ENCODE measurements around the gene ADORA1.

Gene ADORA1

DNA sequence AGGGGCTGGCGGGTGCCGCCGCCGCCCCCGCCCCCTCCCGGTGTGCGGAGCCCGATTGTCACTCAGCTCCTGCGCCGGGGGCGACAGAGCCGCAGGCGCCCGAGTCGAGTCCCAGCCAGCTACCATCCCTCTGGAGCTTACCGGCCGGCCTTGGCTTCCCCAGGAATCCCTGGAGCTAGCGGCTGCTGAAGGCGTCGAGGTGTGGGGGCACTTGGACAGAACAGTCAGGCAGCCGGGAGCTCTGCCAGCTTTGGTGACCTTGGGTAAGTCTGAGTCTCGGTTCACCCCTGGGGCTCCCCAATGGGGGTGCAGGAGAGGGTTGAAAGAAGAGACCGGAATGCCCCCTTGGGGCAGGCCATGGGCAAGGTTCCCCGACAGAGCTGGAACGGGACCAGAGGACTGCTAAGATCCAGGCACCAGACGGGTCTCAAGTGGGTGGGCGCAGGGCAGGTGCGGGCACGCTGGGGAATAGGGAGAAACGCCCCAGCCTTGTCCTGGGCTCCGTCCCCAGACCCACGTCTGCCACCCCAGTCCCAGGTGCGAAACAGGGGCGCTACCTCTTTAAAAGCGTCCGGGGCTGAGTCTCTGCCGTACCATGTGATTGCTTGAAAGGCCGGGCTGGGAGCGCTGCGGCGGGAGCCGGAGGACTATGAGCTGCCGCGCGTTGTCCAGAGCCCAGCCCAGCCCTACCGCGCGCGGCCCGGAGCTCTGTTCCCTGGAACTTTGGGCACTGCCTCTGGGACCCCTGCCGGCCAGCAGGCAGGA is at the start of gene ADORA1:
Gene ADORA1 (plus strand): TSS at position 61 of the 765 bp plus-strand sequence. CDS start 1,116 bp downstream, outside the sequence.
- H3K4me3 Mint-ChIP-seq = no peak within 1 kb of the TSS
- H3K27me3 Mint-ChIP-seq = peaks cover 55% of the 10 kb centered on the region
- peak; percentile 8 for DNase-seq
- peak; percentile 26 for ATAC-seq
- no peaks in the 10 kb centered on the region for H3K9me3 Mint-ChIP-seq
- no peaks in the 10 kb centered on the region for H3K36me3 Mint-ChIP-seq (ENCODE audit: low read depth)
- no peak within 1 kb of the TSS for H3K27ac Mint-ChIP-seq
- peaks cover 5% of the 10 kb centered on the region for H3K4me1 Mint-ChIP-seq

DNA sequence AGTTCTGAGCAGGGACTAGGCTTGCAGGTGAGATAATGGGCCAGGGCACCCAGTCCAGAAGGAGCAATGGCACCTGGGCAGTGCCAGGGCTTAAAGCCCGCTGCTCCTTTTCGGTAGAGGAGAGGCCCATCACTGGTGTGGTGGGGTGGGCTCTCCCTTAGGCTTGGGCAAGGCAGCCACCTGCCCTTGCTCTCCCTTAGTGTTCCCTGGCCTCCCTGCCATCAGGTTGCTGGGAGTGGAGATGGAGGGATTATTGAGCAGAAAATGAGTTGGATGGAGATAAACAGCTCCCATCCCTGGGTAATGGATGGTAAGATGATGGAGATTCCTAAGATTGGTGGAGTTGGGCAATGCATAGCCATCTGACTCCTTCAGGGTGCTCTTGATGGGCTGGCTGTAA is 49.6 kb upstream of the ADORA1 start:
- Mint-ChIP-seq H3K36me3 (ENCODE audit: low read depth) (no peaks in the 10 kb centered on the region), H3K4me1 (peaks cover 4% of the 10 kb centered on the region), H3K27me3 (peaks cover 44% of the 10 kb centered on the region), H3K9me3 (no peaks in the 10 kb centered on the region), H3K4me3 (no peak overlapping the region), H3K27ac (no peak overlapping the region)
- no peak for DNase-seq
- ATAC-seq = no peak

GRCh38 chr1:203078478-203078877 is 49.0 kb upstream of the ADORA1 start:
- Mint-ChIP-seq H3K4me3 (no peak overlapping the region), H3K9me3 (no peaks in the 10 kb centered on the region), H3K27ac (no peak overlapping the region), H3K27me3 (peaks cover 38% of the 10 kb centered on the region), H3K36me3 (ENCODE audit: low read depth) (no peaks in the 10 kb centered on the region), H3K4me1 (peaks cover 4% of the 10 kb centered on the region)
- ATAC-seq (no peak), DNase-seq (no peak)

DNA sequence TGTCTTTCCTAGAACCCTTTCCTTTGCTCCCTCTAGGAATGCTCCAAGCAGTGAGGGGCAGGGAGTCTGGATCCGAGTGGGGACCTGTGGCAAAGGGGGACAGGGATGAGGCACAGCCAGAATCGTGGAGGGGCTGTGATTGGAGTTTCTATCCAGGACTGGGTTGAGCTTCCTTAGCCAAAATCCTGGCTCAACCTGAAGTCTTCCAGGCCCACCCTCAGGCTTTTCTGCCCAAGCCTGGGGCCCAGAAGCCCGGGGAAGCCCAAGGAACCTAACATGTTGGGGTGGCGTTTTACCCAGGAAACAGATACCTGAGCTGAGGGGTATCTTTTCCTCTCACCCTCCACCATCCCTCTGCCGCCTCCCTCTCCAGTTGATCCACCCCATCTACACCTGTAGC is 47.1 kb upstream of the ADORA1 start:
- Mint-ChIP-seq H3K27ac (no peak overlapping the region), H3K27me3 (peaks cover 22% of the 10 kb centered on the region), H3K36me3 (ENCODE audit: low read depth) (no peaks in the 10 kb centered on the region), H3K4me3 (no peak overlapping the region), H3K9me3 (no peaks in the 10 kb centered on the region), H3K4me1 (peaks cover 4% of the 10 kb centered on the region)
- ATAC-seq = no peak
- no peak for DNase-seq

DNA sequence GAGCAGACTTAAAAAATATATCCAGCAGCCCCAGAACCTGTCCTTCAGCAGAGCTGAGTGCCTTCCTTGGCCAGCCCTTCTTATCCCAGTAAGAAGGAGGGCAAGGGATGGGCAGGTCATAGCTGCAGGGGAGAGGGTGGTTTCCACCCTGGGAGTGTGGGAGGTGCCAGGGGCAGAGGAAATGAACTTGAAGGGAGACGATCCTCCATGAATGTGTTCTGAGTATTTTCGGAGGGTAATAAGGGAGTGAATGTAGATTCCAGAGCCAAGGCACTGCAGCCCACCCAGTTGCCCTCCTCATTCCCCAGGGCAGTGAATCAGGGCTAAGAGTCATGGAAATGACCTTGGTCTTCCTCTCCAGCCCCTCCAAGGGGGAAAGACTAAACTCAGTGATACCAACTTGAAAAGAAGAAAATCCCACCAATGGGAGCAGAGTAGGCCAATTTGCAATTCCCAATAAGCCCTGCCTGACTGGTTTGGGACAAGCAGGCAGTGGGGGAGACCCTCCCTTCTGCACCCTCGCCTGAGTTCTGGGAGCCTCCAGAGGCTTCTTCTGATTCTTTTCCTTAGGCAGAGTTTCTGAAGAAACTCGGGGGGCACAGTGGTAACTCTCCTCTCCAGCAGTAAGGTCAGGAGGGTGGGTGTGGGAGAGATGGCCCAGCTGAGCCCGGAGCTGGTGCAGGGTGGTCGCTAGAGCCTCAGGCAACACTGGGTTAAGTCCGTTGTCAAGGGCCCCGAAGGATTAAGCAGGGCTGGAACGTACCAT is 45.9 kb upstream of the ADORA1 start:
- Mint-ChIP-seq H3K9me3 (no peaks in the 10 kb centered on the region), H3K4me1 (no peaks in the 10 kb centered on the region), H3K27ac (no peak overlapping the region)

GRCh38 chr1:203082231-203082505 is 45.4 kb upstream of the ADORA1 start:
- H3K4me1 Mint-ChIP-seq = no peaks in the 10 kb centered on the region
- H3K27me3 Mint-ChIP-seq = peaks cover 11% of the 10 kb centered on the region
- ATAC-seq = no peak
- DNase-seq = no peak
- no peaks in the 10 kb centered on the region for H3K36me3 Mint-ChIP-seq (ENCODE audit: low read depth)
- H3K27ac Mint-ChIP-seq = no peak overlapping the region
- no peak overlapping the region for H3K4me3 Mint-ChIP-seq
- H3K9me3 Mint-ChIP-seq = no peaks in the 10 kb centered on the region

More for the DNA sequence above, 45.9 kb upstream of the ADORA1 start:
- H3K4me3 Mint-ChIP-seq = no peak overlapping the region
- no peak for DNase-seq
- no peak for ATAC-seq
- no peaks in the 10 kb centered on the region for H3K36me3 Mint-ChIP-seq (ENCODE audit: low read depth)
- H3K27me3 Mint-ChIP-seq = peaks cover 15% of the 10 kb centered on the region

- ATAC-seq (no peak), DNase-seq (no peak)
- H3K4me1 Mint-ChIP-seq = no peaks in the 10 kb centered on the region
- H3K27ac Mint-ChIP-seq = no peak overlapping the region
- peaks cover 8% of the 10 kb centered on the region for H3K27me3 Mint-ChIP-seq
- no peaks in the 10 kb centered on the region for H3K9me3 Mint-ChIP-seq
- H3K4me3 Mint-ChIP-seq = no peak overlapping the region
- H3K36me3 Mint-ChIP-seq (ENCODE audit: low read depth) = no peaks in the 10 kb centered on the region
Measured at GRCh38 chr1:203082571-203083462, 44.7 kb upstream of the ADORA1 start.

- DNase-seq (no peak), ATAC-seq (no peak)
- Mint-ChIP-seq H3K4me1 (no peaks in the 10 kb centered on the region), H3K4me3 (no peak overlapping the region), H3K9me3 (no peaks in the 10 kb centered on the region), H3K36me3 (ENCODE audit: low read depth) (no peaks in the 10 kb centered on the region), H3K27ac (no peak overlapping the region), H3K27me3 (peaks cover 3% of the 10 kb centered on the region)
Measured at GRCh38 chr1:203083463-203083921, 44.0 kb upstream of the ADORA1 start.

DNA sequence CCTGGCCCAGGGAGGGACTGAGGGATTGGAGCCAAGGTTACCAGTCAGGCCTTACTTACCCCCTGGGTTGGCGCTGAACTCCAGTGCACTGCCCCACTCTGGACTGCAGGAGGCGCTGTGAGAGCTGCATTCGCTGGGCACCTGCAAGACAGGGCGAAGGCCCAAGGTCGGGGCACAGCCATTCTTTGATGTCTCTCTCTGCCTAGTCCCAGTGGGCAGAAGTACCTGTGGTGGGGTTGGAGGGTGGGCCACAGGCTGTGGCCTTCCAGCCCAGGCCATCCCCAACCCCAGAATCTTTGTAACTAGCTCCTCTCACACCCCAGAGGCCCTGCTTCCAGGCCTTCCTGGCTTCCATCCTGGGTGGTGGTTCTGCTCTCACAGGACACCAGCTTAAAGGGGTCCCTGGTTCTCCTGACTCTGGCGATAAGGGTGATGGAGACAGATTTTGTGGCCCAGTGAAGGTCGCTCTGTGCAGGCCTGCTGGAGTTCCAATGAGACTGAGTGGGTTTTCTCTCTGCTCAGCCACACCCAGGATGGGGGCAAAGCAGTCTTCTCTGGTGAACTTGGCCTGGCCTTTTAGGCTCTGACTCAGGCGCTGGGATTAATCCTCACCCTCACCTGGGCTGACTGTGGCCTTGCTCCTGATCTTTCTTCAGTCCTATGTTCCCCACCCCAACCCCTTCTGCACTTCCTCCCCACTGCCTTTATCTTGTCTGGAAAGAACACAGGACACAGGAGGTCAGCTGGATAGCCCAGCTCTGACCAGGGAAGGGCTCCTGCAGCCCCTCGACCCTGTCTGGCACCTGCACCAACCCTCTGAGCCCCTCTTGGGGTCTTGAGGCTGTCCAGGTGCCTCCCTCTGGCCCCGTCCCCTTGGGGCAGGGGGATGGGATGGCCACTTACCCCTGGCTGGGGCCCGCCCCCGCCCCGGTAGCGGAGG is 42.7 kb upstream of the ADORA1 start:
- Mint-ChIP-seq H3K4me1 (no peaks in the 10 kb centered on the region), H3K27ac (no peak overlapping the region), H3K4me3 (no peak overlapping the region), H3K27me3 (peaks cover 3% of the 10 kb centered on the region), H3K9me3 (no peaks in the 10 kb centered on the region), H3K36me3 (ENCODE audit: low read depth) (no peaks in the 10 kb centered on the region)
- ATAC-seq (peak; percentile 25), DNase-seq (peak; percentile 44)

- Mint-ChIP-seq H3K4me1 (no peaks in the 10 kb centered on the region), H3K36me3 (ENCODE audit: low read depth) (no peaks in the 10 kb centered on the region), H3K27ac (no peak within 1 kb of the TSS), H3K4me3 (no peak within 1 kb of the TSS), H3K27me3 (peaks cover 7% of the 10 kb centered on the region), H3K9me3 (no peaks in the 10 kb centered on the region)
- ATAC-seq = no peak
- DNase-seq = no peak
Measured at GRCh38 chr1:203085528-203086406, 41.8 kb upstream of the ADORA1 start, which contains the start of gene MYOG. Gene MYOG (minus strand): TSS chr1:203086012. CDS start chr1:203085961, 51 bp downstream.

- H3K9me3 Mint-ChIP-seq = no peaks in the 10 kb centered on the region
- peaks cover 9% of the 10 kb centered on the region for H3K27me3 Mint-ChIP-seq
Measured at GRCh38 chr1:203086992-203087763, 40.3 kb upstream of the ADORA1 start.

DNA sequence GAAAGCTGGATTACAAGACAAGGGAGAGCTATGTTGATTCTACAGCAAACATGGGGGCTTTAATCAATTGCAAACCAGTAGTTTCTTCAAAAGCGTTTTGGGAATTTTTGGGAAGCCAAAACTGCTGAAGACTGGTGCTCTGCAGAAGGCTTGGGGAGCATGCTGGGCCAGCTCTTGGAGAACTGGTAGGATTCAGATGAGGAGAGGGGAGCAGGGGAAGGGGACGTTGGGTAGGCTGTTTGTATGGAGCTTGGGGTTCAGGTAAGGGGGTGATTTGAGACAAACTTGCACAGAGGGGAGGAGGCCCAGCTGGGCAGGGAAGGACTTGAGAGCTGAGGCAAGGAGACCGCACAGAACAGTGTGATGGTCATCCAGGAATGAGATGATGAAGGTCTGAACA is 39.1 kb upstream of the ADORA1 start:
- Mint-ChIP-seq H3K9me3 (no peaks in the 10 kb centered on the region), H3K27me3 (peaks cover 8% of the 10 kb centered on the region), H3K36me3 (ENCODE audit: low read depth) (no peaks in the 10 kb centered on the region), H3K4me3 (no peak overlapping the region), H3K27ac (no peak overlapping the region), H3K4me1 (no peaks in the 10 kb centered on the region)
- DNase-seq (no peak), ATAC-seq (no peak)

More at GRCh38 chr1:203086992-203087763, 40.3 kb upstream of the ADORA1 start:
- DNase-seq (no peak), ATAC-seq (no peak)
- Mint-ChIP-seq H3K4me1 (no peaks in the 10 kb centered on the region), H3K27ac (no peak overlapping the region), H3K36me3 (ENCODE audit: low read depth) (no peaks in the 10 kb centered on the region), H3K4me3 (no peak overlapping the region)
